ENCODE measurements around the gene TNS3.

GRCh38 chr7:47484923-47485639, 96.8 kb downstream of the TNS3 start:
- no peak for TF ChIP-seq POLR2A (IDR thresholded peaks at IDR 0.05)
- TF ChIP-seq, protein P1, sequence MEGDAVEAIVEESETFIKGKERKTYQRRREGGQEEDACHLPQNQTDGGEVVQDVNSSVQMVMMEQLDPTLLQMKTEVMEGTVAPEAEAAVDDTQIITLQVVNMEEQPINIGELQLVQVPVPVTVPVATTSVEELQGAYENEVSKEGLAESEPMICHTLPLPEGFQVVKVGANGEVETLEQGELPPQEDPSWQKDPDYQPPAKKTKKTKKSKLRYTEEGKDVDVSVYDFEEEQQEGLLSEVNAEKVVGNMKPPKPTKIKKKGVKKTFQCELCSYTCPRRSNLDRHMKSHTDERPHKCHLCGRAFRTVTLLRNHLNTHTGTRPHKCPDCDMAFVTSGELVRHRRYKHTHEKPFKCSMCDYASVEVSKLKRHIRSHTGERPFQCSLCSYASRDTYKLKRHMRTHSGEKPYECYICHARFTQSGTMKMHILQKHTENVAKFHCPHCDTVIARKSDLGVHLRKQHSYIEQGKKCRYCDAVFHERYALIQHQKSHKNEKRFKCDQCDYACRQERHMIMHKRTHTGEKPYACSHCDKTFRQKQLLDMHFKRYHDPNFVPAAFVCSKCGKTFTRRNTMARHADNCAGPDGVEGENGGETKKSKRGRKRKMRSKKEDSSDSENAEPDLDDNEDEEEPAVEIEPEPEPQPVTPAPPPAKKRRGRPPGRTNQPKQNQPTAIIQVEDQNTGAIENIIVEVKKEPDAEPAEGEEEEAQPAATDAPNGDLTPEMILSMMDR (IDR thresholded peaks at IDR 0.05 in 8 of 11, conservative IDR thresholded peaks at IDR 0.05 in 3 of 11), result no peak

Data from spleen (tissue), 7 donors.